A549 (cell line): ENCODE measurements around the gene NEDD8. TPM values are rescaled to one million over a fixed set of nuclear protein-coding genes. Genes with fewer than 3 reads are reported as not detected.

Source experiments
- ATAC-seq, 2 experiments: fragments of 200-7000 bp in 1 of 2; fragments of >200 bp in 1 of 2; cut with Nextera tagmentation in 1 of 2; cut with Tn5 transposase in 1 of 2; 3 replicates each; pipeline versions ENCODE4 v1.8.0 to v1.9.1; 2018 to 2020; ENCODE audit warnings: mild to moderate bottlenecking in 1 of 2, moderate library complexity in 1 of 2
- CTCF ChIA-PET: fragments of 300-600 bp; sonication (Branson Sonifier 250); formaldehyde crosslinking; extraction: SDS; loops from one replicate; lab custom pipeline; 2021; ENCODE audit warnings: antibody characterized with exemption, inconsistent platforms; lab: Yijun Ruan, JAX
- POLR2A ChIA-PET: fragments of 350-600 bp; formaldehyde crosslinking; extraction: SDS; loops from one replicate; lab custom pipeline; 2021; ENCODE audit warnings: antibody characterized with exemption, inconsistent platforms; lab: Yijun Ruan, JAX
- DNase-seq, 2 experiments: peaks; one replicate each; pipeline versions ENCODE4 v3.0.0 to v3.0.0-alpha.2; 2011 to 2016; ENCODE audit warnings: low read depth in 1 of 2, low spot score in 1 of 2
- FAIRE-seq: peaks from 2 replicates; lab custom pipeline; 2011; peaks lifted over from hg19 to GRCh38; lab: Jason Lieb, UNC
- H3K27ac ChIP-seq, 2 experiments: fragments of >200 bp; sonication (Bioruptor Twin); formaldehyde crosslinking; 3 replicates each; pipeline ENCODE4 v1.5.1; 2016 to 2017
- H3K4me1 ChIP-seq: fragments of >200 bp; sonication (Bioruptor Twin); formaldehyde crosslinking; 3 replicates; pipeline ENCODE4 v1.6.1; 2016
- H3K4me2 ChIP-seq: fragments of >200 bp; sonication (Bioruptor Twin); formaldehyde crosslinking; 3 replicates; pipeline ENCODE4 v1.6.1; 2016
- H3K4me3 ChIP-seq: fragments of >200 bp; sonication (Bioruptor Twin); formaldehyde crosslinking; 3 replicates; pipeline ENCODE4 v1.5.1; 2016
- H3K9me3 ChIP-seq: fragments of >200 bp; sonication (Bioruptor Twin); formaldehyde crosslinking; 3 replicates; pipeline ENCODE4 v1.6.1; 2016
- CBX2 ChIP-seq: fragments of 200-600 bp; sonication (generic); IDR thresholded peaks from 2 replicates; pipeline ENCODE4 v1.6.1; 2016; ENCODE audit warnings: low read depth, mild to moderate bottlenecking, borderline replicate concordance
- CBX8 ChIP-seq: fragments of 200-600 bp; sonication (generic); IDR thresholded peaks from 2 replicates; pipeline ENCODE4 v1.6.1; 2016
- EP300 ChIP-seq, 2 experiments: fragments of >200 bp; sonication (Bioruptor Twin); formaldehyde crosslinking; IDR thresholded peaks; 2 replicates in 1 of 2; 3 replicates in 1 of 2; pipeline ENCODE4 v1.6.1; 2016 to 2017
- ESRRA ChIP-seq: fragments of 150-350 bp; IDR thresholded peaks from 2 replicates; pipeline ENCODE4 v1.6.1; 2014; ENCODE audit warnings: mild to moderate bottlenecking, low read length, borderline replicate concordance
- FOSL2 ChIP-seq, 2 experiments: fragments of 450-650 bp in 1 of 2; fragments of >200 bp in 1 of 2; sonication (Bioruptor Twin) in 1 of 2; formaldehyde crosslinking; IDR thresholded peaks; 2 replicates each; pipeline versions ENCODE4 v1.5.0 to v1.6.1; 2016 to 2020; ENCODE audit warnings: mild to moderate bottlenecking in 1 of 2, moderate library complexity in 1 of 2
- FOXS1 ChIP-seq: fragments of 250-450 bp; sonication (Bioruptor Pico); IDR thresholded peaks from 2 replicates; pipeline ENCODE4 v1.5.0; 2020; ENCODE audit warnings: mild to moderate bottlenecking, moderate library complexity
- HDAC2 ChIP-seq: fragments of 200-600 bp; sonication (generic); IDR thresholded peaks from 2 replicates; pipeline ENCODE4 v1.6.1; 2016
- HOXA7 ChIP-seq: fragments of 250-450 bp; sonication (Bioruptor Pico); IDR thresholded peaks from 2 replicates; pipeline ENCODE4 v1.5.0; 2020; ENCODE audit warnings: mild to moderate bottlenecking, moderate library complexity
- JUN ChIP-seq, 2 experiments: fragments of >200 bp; sonication (Bioruptor Twin); formaldehyde crosslinking; IDR thresholded peaks; 2 replicates in 1 of 2; 3 replicates in 1 of 2; pipeline ENCODE4 v1.6.1; 2016 to 2017
- KDM1A ChIP-seq: fragments of 200-600 bp; sonication (generic); IDR thresholded peaks from 2 replicates; pipeline ENCODE4 v1.6.1; 2016; ENCODE audit warnings: low read depth, mild to moderate bottlenecking
- KDM5A ChIP-seq: fragments of 200-600 bp; sonication (generic); IDR thresholded peaks from 2 replicates; pipeline ENCODE4 v1.6.1; 2016; ENCODE audit warnings: antibody characterized with exemption, mild to moderate bottlenecking
- MAZ ChIP-seq: fragments of 150-350 bp; IDR thresholded peaks from 2 replicates; pipeline ENCODE4 v1.6.1; 2014; ENCODE audit warnings: antibody characterized with exemption, low read depth, low read length, borderline replicate concordance
- NFE2L2 ChIP-seq: fragments of 150-350 bp; conservative IDR thresholded peaks from 2 replicates; pipeline ENCODE4 v1.6.1; 2014; ENCODE audit warnings: low read length
- NPAS2 ChIP-seq: fragments of 250-450 bp; sonication (Bioruptor Pico); IDR thresholded peaks from 2 replicates; pipeline ENCODE4 v1.8.0; 2022; ENCODE audit warnings: mild to moderate bottlenecking, moderate library complexity, borderline replicate concordance
- RCOR1 ChIP-seq: fragments of 150-350 bp; IDR thresholded peaks from 2 replicates; pipeline ENCODE4 v1.6.1; 2014; ENCODE audit warnings: antibody characterized with exemption, low read length, low read depth
- RFX5 ChIP-seq: fragments of 450-650 bp; IDR thresholded peaks from 2 replicates; pipeline ENCODE4 v1.7.1; 2014; ENCODE audit warnings: antibody characterized with exemption, mild to moderate bottlenecking, moderate library complexity
- TFCP2L1 ChIP-seq: fragments of 250-450 bp; sonication (Bioruptor Pico); IDR thresholded peaks from 2 replicates; pipeline ENCODE4 v1.5.0; 2021; ENCODE audit warnings: mild to moderate bottlenecking
- ZC3H11A ChIP-seq: fragments of 450-650 bp; IDR thresholded peaks from 2 replicates; pipeline ENCODE4 v1.6.1; 2014; ENCODE audit warnings: antibody characterized with exemption, mild to moderate bottlenecking
- ZNF302 ChIP-seq: fragments of 250-450 bp; sonication (Bioruptor Pico); IDR thresholded peaks from 2 replicates; pipeline ENCODE4 v1.9.0; 2021; ENCODE audit warnings: inconsistent platforms, mild to moderate bottlenecking, moderate library complexity
- WGBS: methylation state at CpG from one replicate; pipeline ENCODE4 v1.1.6; 2017; ENCODE audit errors: missing lambda C conversion rate; 5-methylcytosine and 5-hydroxymethylcytosine counted together
- polyA plus RNA-seq, 4 experiments: library from polyadenylated mRNA; depleted of rRNA in 3 of 4; stranded (reverse); fragments of >200 nt; fragmentation: RNase III in 1 of 4; extraction: RNeasy Plus Mini Kit Qiagen cat#74134 plus additional on column Dnase treatment in 1 of 4; gene quantifications; 2 replicates in 3 of 4; 3 replicates in 1 of 4; pipeline ENCODE4 v1.2.3, GENCODE V29; 2011 to 2017
- TF ChIP-seq, protein P1 (sequence below): fragments of 150-350 bp; IDR thresholded peaks from 2 replicates; pipeline ENCODE4 v1.6.1; 2014; ENCODE audit warnings: low read depth, mild to moderate bottlenecking, low read length
- TF ChIP-seq, protein P2 (sequence below): fragments of 200-600 bp; sonication (generic); IDR thresholded peaks from 2 replicates; pipeline ENCODE4 v1.6.1; 2016; ENCODE audit warnings: antibody characterized with exemption, mild to moderate bottlenecking, moderate library complexity

The NEDD8 gene
- polyA plus RNA-seq, 2 of the 4 experiments (the other 2 are of a cell fraction): 433 to 589 TPM

DNA sequence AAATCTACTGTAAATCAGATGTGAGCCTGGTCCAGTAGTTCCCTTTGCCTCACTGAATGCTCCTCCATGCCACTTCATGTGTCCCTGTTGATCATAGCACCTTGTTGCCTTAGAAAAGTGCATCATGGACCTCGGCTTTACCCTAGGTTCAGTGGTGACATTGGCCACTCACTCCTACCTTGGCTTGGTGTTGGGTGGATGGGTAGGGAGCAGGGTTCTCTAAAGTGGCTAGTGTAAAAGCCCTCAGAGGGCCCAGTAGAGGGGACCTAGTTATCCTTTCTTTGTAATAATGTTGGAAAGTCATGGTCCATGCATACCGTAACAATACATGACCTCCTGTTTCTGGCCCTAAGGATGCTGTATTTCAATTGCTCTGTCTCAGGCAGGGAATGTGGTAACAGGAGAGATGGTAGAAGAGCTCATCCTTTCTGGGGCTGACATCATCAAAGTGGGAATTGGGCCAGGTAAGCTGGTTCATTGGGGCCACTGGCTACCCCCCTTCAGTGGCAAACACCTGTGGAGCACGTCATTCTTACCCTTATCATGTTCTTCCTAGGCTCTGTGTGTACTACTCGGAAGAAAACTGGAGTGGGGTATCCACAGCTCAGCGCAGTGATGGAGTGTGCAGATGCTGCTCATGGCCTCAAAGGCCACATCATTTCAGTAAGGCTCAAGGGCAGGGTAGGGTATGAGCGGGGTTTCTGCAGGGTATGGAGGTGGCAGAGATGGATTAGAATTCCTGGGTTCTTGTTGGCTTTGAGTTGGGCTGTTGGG, 4.7 kb upstream of the NEDD8 start:
- TF ChIP-seq HDAC2 (no peak), FOSL2 (IDR thresholded peaks at IDR 0.05) (no peak), FOSL2 (CRISPR knock-in tag; IDR thresholded peaks at IDR 0.05) (no peak), TFCP2L1 (CRISPR knock-in tag) (no peak), ZC3H11A (no peak), NFE2L2 (no peak)
- 93% methylated on average over 6 of the region's 6 CpGs for WGBS
- ChIA-PET POLR2A (interaction anchor here (0.6 to 1.5 kb wide), 2 partner anchors 13 to 34 kb away, joined by 3 to 4 read pairs; partner anchors contain the start of gene RABGGTA), CTCF (interaction anchor here (0.8 to 21.7 kb wide), 5 partner anchors 21 to 195 kb away, joined by 3 to 601 read pairs (median 7); partner anchors contain the start of genes CIDEB, DHRS1, LTB4R and LTB4R2)
- Histone ChIP-seq H3K4me2 (no peak overlapping the region), H3K27ac (no peak overlapping the region), H3K4me3 (no peak overlapping the region), H3K4me1 (peaks cover 15% of the 10 kb centered on the region), H3K9me3 (no peaks in the 10 kb centered on the region)
- no peak for FAIRE-seq
- DNase-seq: no peak
- ATAC-seq: no peak

DNA sequence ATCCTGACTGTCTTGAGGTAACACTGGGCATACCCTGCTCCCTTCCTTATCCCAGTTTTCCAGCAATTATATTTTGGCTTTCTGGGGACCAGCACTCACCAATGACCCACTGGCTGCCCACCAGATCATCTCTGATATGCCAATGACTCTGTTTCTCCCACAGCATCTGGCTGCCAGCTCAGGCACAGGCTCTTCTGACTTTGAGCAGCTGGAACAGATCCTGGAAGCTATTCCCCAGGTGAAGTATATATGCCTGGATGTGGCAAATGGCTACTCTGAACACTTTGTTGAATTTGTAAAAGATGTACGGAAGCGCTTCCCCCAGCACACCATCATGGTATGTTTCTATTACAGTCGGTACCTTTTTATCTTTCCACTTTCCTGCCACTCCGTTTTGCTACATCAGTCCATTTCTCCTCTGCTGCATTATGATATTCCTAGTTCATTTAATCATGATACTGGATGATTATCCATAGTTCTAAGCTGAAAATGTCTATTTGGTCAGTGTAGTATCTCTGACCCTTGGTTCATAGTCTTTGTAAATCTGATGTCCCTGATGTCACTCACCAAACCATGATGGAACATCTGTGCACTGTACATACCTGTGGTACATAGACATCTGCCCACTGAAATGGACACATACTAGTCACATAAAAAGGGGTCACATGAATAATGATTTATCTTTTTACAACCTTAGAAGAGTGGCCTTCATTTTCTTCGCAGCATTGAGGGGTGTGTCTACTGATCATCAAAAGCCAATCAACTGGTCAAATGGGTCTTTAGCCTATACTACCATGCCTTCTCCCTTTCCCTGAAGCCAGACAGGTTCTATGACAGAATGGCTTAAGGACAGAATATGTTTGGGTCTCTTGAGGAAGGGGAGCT, 3.9 kb upstream of the NEDD8 start:
- H3K4me3 ChIP-seq: no peak overlapping the region
- TF ChIP-seq EP300 (IDR thresholded peaks at IDR 0.05) (no peak), JUN (IDR thresholded peaks at IDR 0.05) (peak in 1 of 2 experiments; percentile 30; a peak in 1 of 5 replicates), NPAS2 (CRISPR knock-in tag) (no peak)
- H3K27ac ChIP-seq: no peak overlapping the region
- FAIRE-seq: no peak
- ChIA-PET POLR2A (interaction anchor here (0.6 to 1.1 kb wide), 2 partner anchors 12 to 35 kb away, joined by 3 to 5 read pairs; partner anchors contain the start of gene RABGGTA), CTCF (interaction anchor here (1.2 to 21.7 kb wide), 3 partner anchors 20 to 66 kb away, joined by 6 to 601 read pairs (median 11); partner anchors contain the start of genes CIDEB, DHRS1, LTB4R and LTB4R2)
- WGBS: 96% methylated on average over 5 of the region's 5 CpGs
- H3K9me3 ChIP-seq: no peaks in the 10 kb centered on the region
- no peak overlapping the region for H3K4me2 ChIP-seq
- peaks cover 12% of the 10 kb centered on the region for H3K4me1 ChIP-seq
- no peak for ATAC-seq
- DNase-seq: no peak

DNA sequence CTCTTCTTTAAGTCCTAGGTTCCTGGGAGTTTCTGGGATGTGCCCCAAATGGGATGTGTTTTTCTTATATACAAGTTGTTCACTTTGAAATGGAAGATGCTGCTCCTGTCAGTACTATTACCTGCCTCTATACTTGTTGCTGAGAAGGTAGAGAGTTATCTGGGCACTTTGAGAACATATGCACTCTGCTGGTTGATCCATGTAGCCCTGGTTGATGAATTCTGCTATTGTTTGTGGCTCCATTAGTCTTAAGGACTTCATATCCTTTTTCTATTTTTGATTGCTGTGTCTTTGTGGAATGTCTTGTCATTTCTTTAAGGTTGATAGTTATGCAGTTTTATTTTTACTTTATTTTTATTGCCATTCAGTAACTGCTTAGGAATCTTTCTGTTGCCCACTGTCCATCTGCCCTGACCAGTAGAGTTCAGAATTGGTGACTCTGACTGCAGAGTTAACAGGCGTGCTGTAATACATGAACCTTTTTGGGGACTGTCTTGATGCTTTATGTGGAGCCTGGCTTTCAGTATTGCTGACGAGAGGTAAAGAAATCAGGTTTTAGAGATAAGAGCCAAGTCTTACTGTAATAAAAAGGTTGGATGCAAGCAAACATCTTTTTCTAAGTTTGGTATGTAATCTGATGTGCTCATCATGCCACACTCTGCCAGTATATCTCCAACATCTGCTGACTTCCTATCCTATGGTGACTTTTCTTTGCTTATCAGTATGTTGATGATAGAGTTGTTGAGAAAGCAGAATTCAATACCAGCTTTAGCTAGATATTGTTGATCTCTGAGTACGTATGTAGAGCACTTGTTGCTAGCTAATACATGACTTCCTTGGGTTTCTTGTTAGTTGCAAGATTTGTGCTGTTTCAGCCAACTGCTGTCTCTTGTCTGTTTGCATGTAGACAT, 2.2 kb upstream of the NEDD8 start:
- H3K4me2 ChIP-seq: peak overlapping the region; percentile 82
- ChIA-PET CTCF (interaction anchor here (0.6 to 21.7 kb wide), 7 partner anchors 8 to 67 kb away, joined by 3 to 601 read pairs (median 6); partner anchors contain the start of genes CIDEB, DHRS1, LTB4R and LTB4R2), POLR2A (interaction anchor here (1.1 to 1.3 kb wide), 2 partner anchors 8 to 37 kb away, joined by 5 to 7 read pairs; partner anchors contain the start of genes RABGGTA and TINF2)
- H3K27ac ChIP-seq: no peak overlapping the region
- no peaks in the 10 kb centered on the region for H3K9me3 ChIP-seq
- no peak for DNase-seq
- FAIRE-seq: no peak
- WGBS: 78% methylated on average over 3 of the region's 3 CpGs
- no peak for ATAC-seq
- no peak for TF ChIP-seq FOXS1 (CRISPR knock-in tag)
- no peak for TF ChIP-seq CBX2
- no peak for TF ChIP-seq MAZ
- no peak for TF ChIP-seq ZC3H11A
- TF ChIP-seq ZNF302: no peak
- no peak for TF ChIP-seq FOSL2 (IDR thresholded peaks at IDR 0.05)
- TF ChIP-seq FOSL2 (CRISPR knock-in tag; IDR thresholded peaks at IDR 0.05): no peak
- TF ChIP-seq, protein P1, sequence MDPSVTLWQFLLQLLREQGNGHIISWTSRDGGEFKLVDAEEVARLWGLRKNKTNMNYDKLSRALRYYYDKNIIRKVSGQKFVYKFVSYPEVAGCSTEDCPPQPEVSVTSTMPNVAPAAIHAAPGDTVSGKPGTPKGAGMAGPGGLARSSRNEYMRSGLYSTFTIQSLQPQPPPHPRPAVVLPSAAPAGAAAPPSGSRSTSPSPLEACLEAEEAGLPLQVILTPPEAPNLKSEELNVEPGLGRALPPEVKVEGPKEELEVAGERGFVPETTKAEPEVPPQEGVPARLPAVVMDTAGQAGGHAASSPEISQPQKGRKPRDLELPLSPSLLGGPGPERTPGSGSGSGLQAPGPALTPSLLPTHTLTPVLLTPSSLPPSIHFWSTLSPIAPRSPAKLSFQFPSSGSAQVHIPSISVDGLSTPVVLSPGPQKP: no peak
- no peak for TF ChIP-seq KDM5A
- no peak for TF ChIP-seq KDM1A
- no peak for TF ChIP-seq ESRRA
- TF ChIP-seq RCOR1: no peak
- no peak for TF ChIP-seq HOXA7 (CRISPR knock-in tag)
- TF ChIP-seq, protein P2, sequence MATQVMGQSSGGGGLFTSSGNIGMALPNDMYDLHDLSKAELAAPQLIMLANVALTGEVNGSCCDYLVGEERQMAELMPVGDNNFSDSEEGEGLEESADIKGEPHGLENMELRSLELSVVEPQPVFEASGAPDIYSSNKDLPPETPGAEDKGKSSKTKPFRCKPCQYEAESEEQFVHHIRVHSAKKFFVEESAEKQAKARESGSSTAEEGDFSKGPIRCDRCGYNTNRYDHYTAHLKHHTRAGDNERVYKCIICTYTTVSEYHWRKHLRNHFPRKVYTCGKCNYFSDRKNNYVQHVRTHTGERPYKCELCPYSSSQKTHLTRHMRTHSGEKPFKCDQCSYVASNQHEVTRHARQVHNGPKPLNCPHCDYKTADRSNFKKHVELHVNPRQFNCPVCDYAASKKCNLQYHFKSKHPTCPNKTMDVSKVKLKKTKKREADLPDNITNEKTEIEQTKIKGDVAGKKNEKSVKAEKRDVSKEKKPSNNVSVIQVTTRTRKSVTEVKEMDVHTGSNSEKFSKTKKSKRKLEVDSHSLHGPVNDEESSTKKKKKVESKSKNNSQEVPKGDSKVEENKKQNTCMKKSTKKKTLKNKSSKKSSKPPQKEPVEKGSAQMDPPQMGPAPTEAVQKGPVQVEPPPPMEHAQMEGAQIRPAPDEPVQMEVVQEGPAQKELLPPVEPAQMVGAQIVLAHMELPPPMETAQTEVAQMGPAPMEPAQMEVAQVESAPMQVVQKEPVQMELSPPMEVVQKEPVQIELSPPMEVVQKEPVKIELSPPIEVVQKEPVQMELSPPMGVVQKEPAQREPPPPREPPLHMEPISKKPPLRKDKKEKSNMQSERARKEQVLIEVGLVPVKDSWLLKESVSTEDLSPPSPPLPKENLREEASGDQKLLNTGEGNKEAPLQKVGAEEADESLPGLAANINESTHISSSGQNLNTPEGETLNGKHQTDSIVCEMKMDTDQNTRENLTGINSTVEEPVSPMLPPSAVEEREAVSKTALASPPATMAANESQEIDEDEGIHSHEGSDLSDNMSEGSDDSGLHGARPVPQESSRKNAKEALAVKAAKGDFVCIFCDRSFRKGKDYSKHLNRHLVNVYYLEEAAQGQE: no peak
- TF ChIP-seq CBX8: no peak
- TF ChIP-seq RFX5: no peak
- TF ChIP-seq NFE2L2: no peak
- no peak for TF ChIP-seq JUN (IDR thresholded peaks at IDR 0.05)
- no peak for TF ChIP-seq HDAC2
- peaks cover 18% of the 10 kb centered on the region for H3K4me1 ChIP-seq
- no peak overlapping the region for H3K4me3 ChIP-seq
